Measurements from ENCODE around the gene CNTNAP2.

- TF ChIP-seq TAF1 (IDR thresholded peaks at IDR 0.05; ENCODE audit: low read depth, low read length) = no peak
- no peak for TF ChIP-seq POLR2A (IDR thresholded peaks at IDR 0.05; ENCODE audit: low read depth, low read length)
These were observed 875.0 kb downstream of the CNTNAP2 start for GRCh38 chr7:146991596-146991995.
